GM18867 (cell line): ENCODE results near the gene GLB1L2.

Source experiments
- ATAC-seq: cut with Tn5 transposase; IDR thresholded peaks from one replicate; pipeline ENCODE4 v1.9.1; 2021; ENCODE audit warnings: mild to moderate bottlenecking, moderate library complexity; ENCODE audit not compliant: unreplicated experiment

The GLB1L2 gene

DNA sequence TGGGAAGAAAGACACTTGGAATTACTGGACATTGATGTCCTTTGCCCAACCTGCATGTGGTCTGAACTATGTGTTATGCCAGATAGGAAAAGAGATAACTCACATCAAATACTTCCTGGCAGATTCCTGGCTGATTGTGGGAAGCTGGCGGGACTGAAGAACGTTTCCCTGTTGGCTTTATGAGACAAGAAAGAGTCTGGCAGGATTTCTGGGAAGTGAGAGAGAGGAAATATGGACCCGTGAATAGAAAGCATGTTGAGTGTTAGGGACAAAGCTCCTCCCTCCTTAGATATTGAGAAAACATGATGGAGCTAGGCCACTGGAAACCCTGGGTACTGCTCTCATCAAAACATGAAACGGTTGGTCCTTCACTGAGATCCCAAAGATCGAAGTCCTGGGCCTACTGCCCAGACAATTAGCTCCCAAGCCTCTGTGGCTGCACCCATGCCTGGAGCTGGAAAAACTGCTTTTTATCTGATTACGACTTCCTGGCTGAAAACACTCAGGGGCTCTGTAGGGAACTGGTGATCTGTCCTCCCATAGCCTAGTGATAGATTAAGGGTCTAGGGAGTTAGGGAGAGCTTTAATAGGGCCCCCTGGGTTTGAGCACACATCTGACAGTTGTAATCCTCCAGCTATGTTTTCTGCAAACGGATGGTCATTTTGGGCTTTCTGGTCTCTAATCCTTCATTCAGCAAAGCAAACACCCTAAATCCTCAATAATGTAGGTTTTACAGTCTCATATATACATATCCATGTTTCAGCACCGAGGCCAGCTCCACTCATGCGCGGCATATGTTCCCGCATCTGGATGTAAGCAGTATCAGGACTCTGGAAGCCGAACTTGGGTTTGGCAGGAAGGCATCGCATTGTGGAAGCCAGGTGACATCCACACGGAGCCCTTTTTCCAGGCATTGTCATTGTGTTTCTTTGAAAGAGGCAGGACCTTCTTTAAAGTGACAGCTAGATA, 86.4 kb downstream of the GLB1L2 start:
- ATAC-seq, result no peak

DNA sequence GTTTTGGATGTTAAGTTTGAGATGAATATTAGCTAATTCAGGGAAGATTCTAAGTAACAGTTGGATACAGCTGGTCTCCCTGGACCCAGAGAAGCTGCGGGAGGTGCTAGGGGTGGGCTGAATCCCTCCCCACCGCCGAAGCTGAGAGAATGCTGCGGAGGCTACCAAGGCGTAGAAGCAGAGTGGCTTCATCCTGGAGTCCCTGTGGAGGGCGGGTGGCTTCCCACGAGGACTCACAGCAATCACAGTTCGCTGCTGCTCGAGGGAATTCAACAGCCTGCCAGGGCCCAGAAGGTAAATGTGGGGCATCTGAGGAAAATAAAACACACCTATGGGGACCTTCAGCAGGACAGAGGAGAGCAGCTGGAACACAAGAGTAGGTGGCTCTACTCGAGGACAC, 91.3 kb downstream of the GLB1L2 start:
- no peak for ATAC-seq

DNA sequence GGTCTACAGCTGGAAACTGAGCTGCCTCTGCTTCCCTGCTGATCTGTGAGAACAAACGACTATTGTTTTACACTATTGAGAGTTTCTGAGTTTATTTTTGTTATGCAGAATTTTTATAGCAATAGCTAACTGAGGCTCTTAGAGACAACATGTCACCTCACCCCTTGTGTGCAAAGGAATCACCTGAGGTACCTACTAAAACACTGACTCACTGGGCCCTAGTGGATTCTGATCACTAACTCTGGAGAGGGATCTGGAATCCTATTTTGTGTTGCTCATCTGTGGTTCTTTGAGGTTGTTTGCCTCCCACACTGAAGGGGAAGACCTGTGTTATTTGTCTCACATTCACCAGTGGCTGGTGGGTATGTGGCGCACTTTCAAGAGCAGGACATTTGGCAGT, 93.6 kb downstream of the GLB1L2 start:
- ATAC-seq, result no peak
